HG03565 (cell line): ENCODE results near the gene DLG2.

ENCODE experiments used
- ATAC-seq: cut with Tn5 transposase; IDR thresholded peaks from one replicate; pipeline ENCODE4 v1.9.1; 2021; ENCODE audit warnings: mild to moderate bottlenecking, moderate library complexity; ENCODE audit not compliant: unreplicated experiment

Gene DLG2

GRCh38 chr11:83852012-83852411 is 1775.1 kb downstream of the DLG2 start:
- ATAC-seq, result no peak

GRCh38 chr11:83847467-83848034 is 1779.6 kb downstream of the DLG2 start:
- no peak for ATAC-seq

- no peak for ATAC-seq
Measured at GRCh38 chr11:83845797-83846196, 1781.3 kb downstream of the DLG2 start.

- ATAC-seq, result no peak
Measured at GRCh38 chr11:83840326-83840725, 1786.8 kb downstream of the DLG2 start.

GRCh38 chr11:83836883-83837654 is 1790.1 kb downstream of the DLG2 start:
- peak; percentile 79 for ATAC-seq

- ATAC-seq, result no peak
Measured at GRCh38 chr11:83836065-83836464, 1791.1 kb downstream of the DLG2 start.

GRCh38 chr11:83835423-83835822 is 1791.7 kb downstream of the DLG2 start:
- ATAC-seq, result peak; percentile 84

- no peak for ATAC-seq
Measured at GRCh38 chr11:83831929-83832328, 1795.2 kb downstream of the DLG2 start.

GRCh38 chr11:83827940-83828554 is 1799.1 kb downstream of the DLG2 start:
- ATAC-seq, result peak; percentile 79

GRCh38 chr11:83827520-83827919 is 1799.6 kb downstream of the DLG2 start:
- no peak for ATAC-seq

- no peak for ATAC-seq
Measured at GRCh38 chr11:83826078-83826477, 1801.1 kb downstream of the DLG2 start.

GRCh38 chr11:83823461-83824025 is 1803.6 kb downstream of the DLG2 start:
- ATAC-seq, result no peak

- no peak for ATAC-seq
Measured at GRCh38 chr11:83819931-83820549, 1807.1 kb downstream of the DLG2 start.

- no peak for ATAC-seq
Measured at GRCh38 chr11:83818349-83818748, 1808.8 kb downstream of the DLG2 start.

GRCh38 chr11:83816572-83817187 is 1810.5 kb downstream of the DLG2 start:
- no peak for ATAC-seq

- no peak for ATAC-seq
Measured at GRCh38 chr11:83815736-83816135, 1811.4 kb downstream of the DLG2 start.

GRCh38 chr11:83813296-83813695 is 1813.8 kb downstream of the DLG2 start:
- no peak for ATAC-seq

GRCh38 chr11:83809274-83809673 is 1817.9 kb downstream of the DLG2 start:
- ATAC-seq, result no peak

GRCh38 chr11:83801799-83802198 is 1825.3 kb downstream of the DLG2 start:
- no peak for ATAC-seq

- ATAC-seq, result no peak
Measured at GRCh38 chr11:83793310-83793709, 1833.8 kb downstream of the DLG2 start.

- no peak for ATAC-seq
Measured at GRCh38 chr11:83791557-83791956, 1835.6 kb downstream of the DLG2 start.
